ENCODE results near the gene DNAH1. TPM values are rescaled to one million over a fixed set of nuclear protein-coding genes. Genes with fewer than 3 reads are reported as not detected.

Gene DNAH1
- total and polyA plus RNA-seq, 2 experiments from 2014 or later = 0.81 to 1.8 TPM

DNA sequence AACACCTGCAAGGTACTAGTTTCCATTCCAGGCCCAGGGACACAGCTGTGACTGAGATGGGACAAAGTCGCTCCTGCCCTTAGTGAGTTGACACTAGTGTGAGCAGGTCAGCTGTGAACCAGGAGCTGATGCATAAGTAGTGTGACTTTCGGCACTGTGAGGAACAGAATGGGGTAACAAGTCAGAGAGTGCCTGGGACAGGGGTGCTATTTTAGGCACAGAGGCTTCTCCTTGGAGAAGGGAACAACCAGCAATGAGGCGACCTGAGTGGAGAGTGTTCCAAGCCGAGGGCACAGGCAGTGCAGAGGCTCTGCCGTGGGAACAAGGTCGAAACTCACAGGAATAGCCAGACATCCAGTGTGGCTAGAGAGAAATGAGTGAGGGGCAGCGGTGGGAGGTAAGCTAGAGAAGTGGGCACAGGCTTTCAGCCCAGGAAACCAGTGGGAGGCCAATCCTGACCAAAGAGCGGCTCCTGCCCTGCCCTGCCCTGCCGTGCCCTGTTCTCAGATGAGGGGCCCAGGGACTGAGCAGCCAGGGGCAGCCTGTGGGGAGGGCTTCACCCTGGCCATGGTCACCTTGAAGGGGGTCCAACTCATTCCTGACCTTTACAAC, 14.2 kb downstream of the DNAH1 start:
- no peak overlapping the region for H2AFZ ChIP-seq
- no peaks in the 10 kb centered on the region for H4K20me1 ChIP-seq (replicated peaks; ENCODE audit: insufficient read depth)
- H3K27me3 ChIP-seq (ENCODE audit: insufficient read depth) = no peaks in the 10 kb centered on the region
- H3K9me2 ChIP-seq (ENCODE audit: insufficient read depth) = no peaks in the 10 kb centered on the region
- Mint-ChIP-seq H3K27me3 (ENCODE audit: insufficient read depth, low read depth, poor library complexity) (peaks cover 4% of the 10 kb centered on the region), H3K27ac (0 out of 2 replicates have a peak overlapping the region, but pooled peaks have one; percentile 19), H3K4me1 (no peaks in the 10 kb centered on the region), H3K36me3 (ENCODE audit: low read depth) (no peaks in the 10 kb centered on the region; the same call in 2 of the 3 replicates), H3K4me3 (no peak overlapping the region), H3K9me3 (no peaks in the 10 kb centered on the region)
- TF ChIP-seq CREB1 (CRISPR knock-in tag; IDR thresholded peaks at IDR 0.05; ENCODE audit: low read depth) (no peak), EZH2 (IDR thresholded peaks at IDR 0.05; ENCODE audit: low read depth, unreplicated experiment) (no peak), ZNF331 (CRISPR knock-in tag; IDR thresholded peaks at IDR 0.05; ENCODE audit: low read depth) (no peak), STAT1 (IDR thresholded peaks at IDR 0.05; ENCODE audit: unreplicated experiment) (no peak), POLR2AphosphoS5 (IDR thresholded peaks at IDR 0.05; ENCODE audit: low read depth) (no peak), ZNF114 (CRISPR knock-in tag; IDR thresholded peaks at IDR 0.05) (no peak), EZH2phosphoT487 (IDR thresholded peaks at IDR 0.05; ENCODE audit: unreplicated experiment) (no peak), JUNB (IDR thresholded peaks at IDR 0.05; ENCODE audit: unreplicated experiment) (no peak)
- TF ChIP-seq, protein P1, sequence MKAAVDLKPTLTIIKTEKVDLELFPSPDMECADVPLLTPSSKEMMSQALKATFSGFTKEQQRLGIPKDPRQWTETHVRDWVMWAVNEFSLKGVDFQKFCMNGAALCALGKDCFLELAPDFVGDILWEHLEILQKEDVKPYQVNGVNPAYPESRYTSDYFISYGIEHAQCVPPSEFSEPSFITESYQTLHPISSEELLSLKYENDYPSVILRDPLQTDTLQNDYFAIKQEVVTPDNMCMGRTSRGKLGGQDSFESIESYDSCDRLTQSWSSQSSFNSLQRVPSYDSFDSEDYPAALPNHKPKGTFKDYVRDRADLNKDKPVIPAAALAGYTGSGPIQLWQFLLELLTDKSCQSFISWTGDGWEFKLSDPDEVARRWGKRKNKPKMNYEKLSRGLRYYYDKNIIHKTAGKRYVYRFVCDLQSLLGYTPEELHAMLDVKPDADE (IDR thresholded peaks at IDR 0.05) = no peak
- TF ChIP-seq, protein P2, sequence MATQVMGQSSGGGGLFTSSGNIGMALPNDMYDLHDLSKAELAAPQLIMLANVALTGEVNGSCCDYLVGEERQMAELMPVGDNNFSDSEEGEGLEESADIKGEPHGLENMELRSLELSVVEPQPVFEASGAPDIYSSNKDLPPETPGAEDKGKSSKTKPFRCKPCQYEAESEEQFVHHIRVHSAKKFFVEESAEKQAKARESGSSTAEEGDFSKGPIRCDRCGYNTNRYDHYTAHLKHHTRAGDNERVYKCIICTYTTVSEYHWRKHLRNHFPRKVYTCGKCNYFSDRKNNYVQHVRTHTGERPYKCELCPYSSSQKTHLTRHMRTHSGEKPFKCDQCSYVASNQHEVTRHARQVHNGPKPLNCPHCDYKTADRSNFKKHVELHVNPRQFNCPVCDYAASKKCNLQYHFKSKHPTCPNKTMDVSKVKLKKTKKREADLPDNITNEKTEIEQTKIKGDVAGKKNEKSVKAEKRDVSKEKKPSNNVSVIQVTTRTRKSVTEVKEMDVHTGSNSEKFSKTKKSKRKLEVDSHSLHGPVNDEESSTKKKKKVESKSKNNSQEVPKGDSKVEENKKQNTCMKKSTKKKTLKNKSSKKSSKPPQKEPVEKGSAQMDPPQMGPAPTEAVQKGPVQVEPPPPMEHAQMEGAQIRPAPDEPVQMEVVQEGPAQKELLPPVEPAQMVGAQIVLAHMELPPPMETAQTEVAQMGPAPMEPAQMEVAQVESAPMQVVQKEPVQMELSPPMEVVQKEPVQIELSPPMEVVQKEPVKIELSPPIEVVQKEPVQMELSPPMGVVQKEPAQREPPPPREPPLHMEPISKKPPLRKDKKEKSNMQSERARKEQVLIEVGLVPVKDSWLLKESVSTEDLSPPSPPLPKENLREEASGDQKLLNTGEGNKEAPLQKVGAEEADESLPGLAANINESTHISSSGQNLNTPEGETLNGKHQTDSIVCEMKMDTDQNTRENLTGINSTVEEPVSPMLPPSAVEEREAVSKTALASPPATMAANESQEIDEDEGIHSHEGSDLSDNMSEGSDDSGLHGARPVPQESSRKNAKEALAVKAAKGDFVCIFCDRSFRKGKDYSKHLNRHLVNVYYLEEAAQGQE (IDR thresholded peaks at IDR 0.05; ENCODE audit: unreplicated experiment) = no peak
- TF ChIP-seq, protein P3, sequence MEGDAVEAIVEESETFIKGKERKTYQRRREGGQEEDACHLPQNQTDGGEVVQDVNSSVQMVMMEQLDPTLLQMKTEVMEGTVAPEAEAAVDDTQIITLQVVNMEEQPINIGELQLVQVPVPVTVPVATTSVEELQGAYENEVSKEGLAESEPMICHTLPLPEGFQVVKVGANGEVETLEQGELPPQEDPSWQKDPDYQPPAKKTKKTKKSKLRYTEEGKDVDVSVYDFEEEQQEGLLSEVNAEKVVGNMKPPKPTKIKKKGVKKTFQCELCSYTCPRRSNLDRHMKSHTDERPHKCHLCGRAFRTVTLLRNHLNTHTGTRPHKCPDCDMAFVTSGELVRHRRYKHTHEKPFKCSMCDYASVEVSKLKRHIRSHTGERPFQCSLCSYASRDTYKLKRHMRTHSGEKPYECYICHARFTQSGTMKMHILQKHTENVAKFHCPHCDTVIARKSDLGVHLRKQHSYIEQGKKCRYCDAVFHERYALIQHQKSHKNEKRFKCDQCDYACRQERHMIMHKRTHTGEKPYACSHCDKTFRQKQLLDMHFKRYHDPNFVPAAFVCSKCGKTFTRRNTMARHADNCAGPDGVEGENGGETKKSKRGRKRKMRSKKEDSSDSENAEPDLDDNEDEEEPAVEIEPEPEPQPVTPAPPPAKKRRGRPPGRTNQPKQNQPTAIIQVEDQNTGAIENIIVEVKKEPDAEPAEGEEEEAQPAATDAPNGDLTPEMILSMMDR (conservative IDR thresholded peaks at IDR 0.05; ENCODE audit: low read depth in 2 of 2) = no peak
- no peaks in the 10 kb centered on the region for H3K79me2 ChIP-seq (replicated peaks; ENCODE audit: insufficient read depth)
- H3K4me3 ChIP-seq = no peak overlapping the region
- no peaks in the 10 kb centered on the region for H3K4me1 ChIP-seq (ENCODE audit: insufficient read depth)
- no peaks in the 10 kb centered on the region for H3F3A ChIP-seq (replicated peaks; ENCODE audit: low read depth)
- no peak for DNase-seq (ENCODE audit: low spot score)
- no peak; the same call in 2 of the 3 replicates for ATAC-seq
- H3K36me3 ChIP-seq (ENCODE audit: insufficient read depth) = no peaks in the 10 kb centered on the region
- H3K27ac ChIP-seq (ENCODE audit: low read depth) = no peak overlapping the region
- no peak overlapping the region for H3K4me2 ChIP-seq

Measured in GM23338 (cell line).